Measurements from ENCODE around the gene MAP4K3.
"Not testable (repeated sequence)": the region's sequence is repeated elsewhere in the genome, so short reads cannot be mapped to it uniquely, and the experiment has no call there.

The MAP4K3 gene

GRCh38 chr2:39390216-39390615 is 46.9 kb downstream of the MAP4K3 start:
- in situ Hi-C loops (cut with MboI; ENCODE audit: low pct_unique_long_range_greater_than_20kb, low sequenced_read_pairs, unreplicated experiment), result no loop called here
- no peak for DNase-seq (ENCODE audit: low spot score)
- no peak for TF ChIP-seq CTCF (IDR thresholded peaks at IDR 0.05; ENCODE audit: extremely low read depth, insufficient read depth, missing control alignments)

GRCh38 chr2:39386064-39386463 is 51.0 kb downstream of the MAP4K3 start:
- no peak for TF ChIP-seq CTCF (IDR thresholded peaks at IDR 0.05; ENCODE audit: extremely low read depth, insufficient read depth, missing control alignments)
- in situ Hi-C loops (cut with MboI; ENCODE audit: low pct_unique_long_range_greater_than_20kb, low sequenced_read_pairs, unreplicated experiment), result loop anchor here (10.0 kb wide), 1 partner anchor 349 kb away; no protein-coding TSS in a partner anchor
- no peak for DNase-seq (ENCODE audit: low spot score)

GRCh38 chr2:39385172-39385571 is 51.9 kb downstream of the MAP4K3 start:
- in situ Hi-C loops (cut with MboI; ENCODE audit: low pct_unique_long_range_greater_than_20kb, low sequenced_read_pairs, unreplicated experiment), result loop anchor here (10.0 kb wide), 1 partner anchor 350 kb away; no protein-coding TSS in a partner anchor
- no peak for TF ChIP-seq CTCF (IDR thresholded peaks at IDR 0.05; ENCODE audit: extremely low read depth, insufficient read depth, missing control alignments)
- DNase-seq (ENCODE audit: low spot score), result no peak

- in situ Hi-C loops (cut with MboI; ENCODE audit: low pct_unique_long_range_greater_than_20kb, low sequenced_read_pairs, unreplicated experiment), result loop anchor here (10.0 kb wide), 1 partner anchor 351 kb away; no protein-coding TSS in a partner anchor
- not testable (repeated sequence) for DNase-seq (ENCODE audit: low spot score)
Observed at GRCh38 chr2:39384071-39384470, 53.0 kb downstream of the MAP4K3 start.

GRCh38 chr2:39383146-39383545 is 53.9 kb downstream of the MAP4K3 start:
- TF ChIP-seq CTCF (IDR thresholded peaks at IDR 0.05; ENCODE audit: extremely low read depth, insufficient read depth, missing control alignments), result no peak
- no peak for DNase-seq (ENCODE audit: low spot score)
- in situ Hi-C loops (cut with MboI; ENCODE audit: low pct_unique_long_range_greater_than_20kb, low sequenced_read_pairs, unreplicated experiment), result loop anchor here (10.0 kb wide), 1 partner anchor 352 kb away; no protein-coding TSS in a partner anchor

- no peak for DNase-seq (ENCODE audit: low spot score)
- in situ Hi-C loops (cut with MboI; ENCODE audit: low pct_unique_long_range_greater_than_20kb, low sequenced_read_pairs, unreplicated experiment), result loop anchor here (10.0 kb wide), 1 partner anchor 353 kb away; no protein-coding TSS in a partner anchor
- TF ChIP-seq CTCF (IDR thresholded peaks at IDR 0.05; ENCODE audit: extremely low read depth, insufficient read depth, missing control alignments), result no peak
Observed at GRCh38 chr2:39381653-39382052, 55.4 kb downstream of the MAP4K3 start.

GRCh38 chr2:39380525-39381150 is 56.4 kb downstream of the MAP4K3 start:
- no peak for DNase-seq (ENCODE audit: low spot score)
- in situ Hi-C loops (cut with MboI; ENCODE audit: low pct_unique_long_range_greater_than_20kb, low sequenced_read_pairs, unreplicated experiment), result loop anchor here (10.0 kb wide), 1 partner anchor 354 kb away; no protein-coding TSS in a partner anchor

More at GRCh38 chr2:39380525-39381150, 56.4 kb downstream of the MAP4K3 start:
- TF ChIP-seq CTCF (IDR thresholded peaks at IDR 0.05; ENCODE audit: extremely low read depth, insufficient read depth, missing control alignments), result no peak
